GM19351 (cell line): ENCODE measurements around the gene RAB6B.

Experiments
- ATAC-seq: cut with Tn5 transposase; IDR thresholded peaks from one replicate; pipeline ENCODE4 v1.9.1; 2021; ENCODE audit warnings: mild to moderate bottlenecking, moderate library complexity; ENCODE audit not compliant: unreplicated experiment

The RAB6B gene

DNA sequence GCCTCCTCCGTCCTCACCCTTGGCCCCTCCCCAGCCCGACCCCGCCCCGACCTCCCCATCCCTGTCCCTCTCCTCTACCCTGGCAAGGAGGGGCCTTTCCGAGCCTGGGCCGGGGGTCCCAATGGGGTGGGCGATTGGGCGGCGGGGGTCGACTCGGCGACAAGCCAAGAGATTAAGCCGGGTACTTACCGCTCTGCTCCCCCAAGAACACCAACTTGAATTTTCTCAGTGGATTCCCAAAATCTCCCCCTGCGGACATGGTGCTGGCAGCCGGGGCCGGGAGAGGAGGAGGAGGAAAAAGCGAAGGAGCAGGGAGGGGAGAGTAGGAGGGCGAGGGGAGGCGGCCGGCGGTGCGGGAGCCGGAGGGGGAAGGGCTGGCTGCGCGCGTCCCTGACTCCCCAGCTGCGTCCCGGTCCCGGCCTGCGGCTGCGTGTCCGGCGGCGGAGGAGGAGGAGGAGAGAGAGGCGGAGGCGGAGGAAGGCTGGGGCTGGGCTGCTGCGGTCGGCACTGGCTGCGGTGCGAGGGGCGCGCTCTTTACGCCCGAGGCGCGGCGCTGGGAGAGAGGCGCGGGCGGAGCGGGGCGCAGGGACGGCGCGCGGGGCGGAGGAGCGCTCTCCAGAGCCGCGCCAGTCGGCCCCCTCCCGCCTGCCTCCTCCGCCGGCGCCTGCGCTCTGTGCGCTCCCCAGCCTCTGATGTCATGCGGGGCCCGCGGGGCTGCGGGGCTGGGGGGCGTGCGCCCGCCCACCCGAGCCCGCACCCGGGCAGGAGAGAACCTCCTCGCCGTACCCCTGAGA, at the start of gene RAB6B:
TSS of gene RAB6B (minus strand) at position 675 of the 794 bp plus-strand sequence. CDS start at position 259, 416 bp downstream.
- ATAC-seq, result peak; percentile 61

DNA sequence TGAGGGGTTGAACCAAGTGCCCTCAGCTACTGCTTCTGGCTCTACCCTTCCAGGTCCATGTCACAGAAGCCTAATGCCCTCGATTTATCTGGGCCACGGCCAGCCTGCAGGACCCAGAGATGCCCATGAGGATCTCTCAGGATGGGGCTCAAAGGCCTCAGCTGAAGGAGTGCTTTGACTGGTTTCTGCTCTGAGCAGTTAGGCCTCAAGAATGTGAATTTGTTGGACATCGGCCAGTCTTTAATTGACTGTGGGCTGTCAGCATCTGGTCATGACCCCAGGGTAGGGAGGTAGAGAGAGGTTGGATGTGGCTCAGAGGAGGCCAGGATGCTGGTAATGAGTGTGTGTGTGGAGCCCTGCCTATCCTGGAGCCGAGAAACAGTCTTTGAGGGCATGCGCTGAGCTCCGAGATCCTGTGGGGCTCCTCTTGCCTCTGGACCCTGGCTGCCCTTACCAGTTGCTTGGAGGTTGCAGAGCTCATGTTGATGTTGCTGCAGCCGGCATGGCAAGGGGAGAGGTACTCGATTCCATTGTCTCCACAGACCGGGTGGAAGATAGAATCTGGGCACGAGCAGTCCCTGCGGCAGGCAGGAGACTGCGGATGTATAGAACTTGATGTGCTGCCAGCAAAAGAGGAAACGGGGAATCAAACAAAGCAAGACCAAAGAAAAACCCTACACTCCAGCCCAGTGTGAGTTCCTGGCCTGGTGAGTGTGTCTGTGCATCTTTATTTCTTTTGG, 49.1 kb upstream of the RAB6B start:
- ATAC-seq, result no peak

DNA sequence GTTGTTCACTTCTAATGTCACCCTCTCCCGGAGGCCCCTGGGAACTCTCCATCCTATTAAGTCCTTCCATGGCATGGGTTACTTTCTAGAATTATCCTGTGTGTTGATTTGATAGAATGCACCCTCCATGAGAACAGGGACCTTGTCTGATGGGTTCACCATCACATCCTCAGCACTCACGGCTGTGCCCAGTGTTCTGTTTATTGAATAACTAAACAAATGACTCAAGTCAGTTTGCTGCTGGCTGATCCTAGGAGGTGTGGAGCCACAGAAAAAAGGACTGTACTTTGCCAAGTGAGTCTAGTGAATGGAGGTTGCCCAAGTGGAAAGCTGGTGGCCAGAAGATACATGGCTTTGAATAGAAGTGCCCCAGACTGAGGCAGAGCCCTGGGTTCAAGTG, 48.5 kb upstream of the RAB6B start:
- ATAC-seq, result no peak

GRCh38 chr3:133943639-133944141, 48.0 kb upstream of the RAB6B start:
- no peak for ATAC-seq

GRCh38 chr3:133943031-133943535, 47.4 kb upstream of the RAB6B start:
- ATAC-seq, result no peak

- no peak for ATAC-seq
Observed at GRCh38 chr3:133941415-133941821, 45.7 kb upstream of the RAB6B start.

DNA sequence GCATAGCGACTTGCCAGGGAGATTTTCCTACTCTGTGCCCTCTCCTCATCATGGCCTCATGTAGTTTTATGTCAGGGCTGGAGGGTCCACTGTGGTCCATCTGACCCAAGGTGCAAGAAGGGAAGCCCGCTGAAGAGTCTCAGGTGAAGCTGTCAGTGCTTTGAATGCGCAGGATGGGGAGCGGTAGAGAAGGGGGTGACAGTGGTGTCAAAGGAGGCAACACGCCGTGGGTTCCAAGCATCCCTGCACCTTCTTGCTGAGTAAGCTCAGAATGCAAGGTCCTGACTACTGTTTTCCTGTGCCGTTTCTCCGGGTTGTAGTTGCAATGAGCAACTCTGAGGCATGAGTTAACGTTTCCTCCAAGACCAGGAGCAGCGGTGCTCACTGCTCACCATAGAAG, 44.9 kb upstream of the RAB6B start:
- ATAC-seq, result no peak

DNA sequence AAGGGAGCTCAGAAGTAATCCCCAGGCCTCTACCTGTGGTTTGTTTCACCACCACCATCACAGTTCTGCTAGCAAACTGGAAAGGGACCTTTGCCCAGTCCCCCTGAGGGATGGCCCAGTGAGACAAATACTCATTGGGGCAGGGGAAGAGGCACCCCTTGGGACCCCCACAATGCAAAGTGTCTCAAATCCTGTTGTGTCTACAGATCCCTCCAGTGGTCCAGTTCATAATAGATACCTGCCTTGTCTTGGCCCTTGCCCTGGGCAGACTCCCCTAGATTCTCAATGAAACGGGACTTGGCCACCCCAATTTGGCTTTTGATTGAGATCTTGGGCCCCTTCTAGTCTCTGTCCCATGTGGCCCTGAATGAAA, 43.8 kb upstream of the RAB6B start:
- no peak for ATAC-seq

- ATAC-seq, result no peak
Observed at GRCh38 chr3:133938770-133939462, 43.2 kb upstream of the RAB6B start.

DNA sequence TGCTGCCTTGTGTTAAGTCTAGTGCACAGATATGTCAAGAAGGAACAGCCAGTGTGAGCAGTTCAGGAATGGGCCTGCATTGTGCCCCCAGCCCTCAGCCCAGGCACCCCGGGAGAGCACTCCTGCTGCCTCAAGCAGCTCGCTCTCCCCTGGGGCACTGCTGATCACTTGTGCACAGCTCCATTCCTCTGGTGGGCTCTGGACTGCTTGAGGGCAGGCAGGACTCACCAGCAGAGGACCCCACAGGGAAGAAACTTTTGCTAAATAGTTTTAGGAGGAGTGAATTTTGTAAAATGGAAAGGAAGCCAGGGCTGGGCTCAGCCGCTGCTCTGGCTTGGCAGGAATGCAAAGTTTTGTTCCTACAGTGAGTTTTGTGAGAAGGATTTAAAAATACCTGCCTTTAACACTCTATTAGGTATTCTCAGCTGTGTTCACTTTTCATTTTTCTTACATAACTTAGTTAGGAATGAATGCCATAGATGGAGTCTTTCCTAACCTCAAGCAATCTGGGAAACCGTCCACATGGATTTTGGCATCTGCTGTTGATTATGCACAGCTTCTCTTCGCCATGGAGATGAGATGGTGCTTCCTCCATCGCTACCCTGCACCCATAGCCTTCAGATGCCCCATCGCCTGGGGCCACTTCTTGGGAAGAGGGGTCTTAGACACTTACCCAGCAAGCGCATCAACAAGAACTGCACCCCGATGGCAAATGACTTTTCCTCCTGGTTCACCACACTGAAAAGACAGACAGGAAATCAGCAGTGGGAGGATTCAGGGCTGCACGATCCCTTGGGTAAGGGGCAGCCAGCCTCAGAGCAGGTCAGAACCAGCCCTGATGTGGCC, 42.3 kb upstream of the RAB6B start:
- ATAC-seq, result no peak

DNA sequence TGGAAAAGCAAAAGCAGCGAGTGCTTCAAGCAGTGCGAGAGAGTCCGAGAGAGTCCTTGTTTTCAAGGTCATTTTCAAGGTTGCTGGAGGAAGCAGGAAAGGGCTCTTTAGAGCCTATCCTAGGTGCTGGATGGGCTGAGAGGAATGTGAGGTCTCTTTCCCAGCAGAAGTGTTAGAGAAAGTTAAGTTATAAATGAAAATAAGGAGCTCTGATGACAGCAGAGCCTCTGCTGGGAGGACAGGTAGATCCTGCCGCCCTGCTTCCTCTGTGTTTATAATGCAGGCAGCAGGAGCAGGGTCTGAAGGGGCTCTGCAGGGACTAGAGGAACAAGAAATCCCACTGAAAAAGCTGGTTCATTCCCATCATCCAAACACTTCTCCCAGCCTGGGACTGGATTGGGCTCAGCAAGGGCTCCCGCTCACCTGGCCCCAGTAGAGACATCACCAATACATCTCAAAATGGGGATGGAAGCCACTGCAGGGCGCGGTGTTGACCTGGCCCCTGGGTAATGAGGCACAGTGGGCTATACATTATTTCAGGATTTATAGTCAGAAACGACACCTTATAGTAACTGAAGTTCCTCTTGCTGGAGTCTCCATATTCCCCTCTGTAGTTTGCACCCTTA, 41.5 kb upstream of the RAB6B start:
- ATAC-seq, result no peak

GRCh38 chr3:133935843-133936769, 40.4 kb upstream of the RAB6B start:
- no peak for ATAC-seq

GRCh38 chr3:133934996-133935842, 39.5 kb upstream of the RAB6B start:
- ATAC-seq, result no peak

DNA sequence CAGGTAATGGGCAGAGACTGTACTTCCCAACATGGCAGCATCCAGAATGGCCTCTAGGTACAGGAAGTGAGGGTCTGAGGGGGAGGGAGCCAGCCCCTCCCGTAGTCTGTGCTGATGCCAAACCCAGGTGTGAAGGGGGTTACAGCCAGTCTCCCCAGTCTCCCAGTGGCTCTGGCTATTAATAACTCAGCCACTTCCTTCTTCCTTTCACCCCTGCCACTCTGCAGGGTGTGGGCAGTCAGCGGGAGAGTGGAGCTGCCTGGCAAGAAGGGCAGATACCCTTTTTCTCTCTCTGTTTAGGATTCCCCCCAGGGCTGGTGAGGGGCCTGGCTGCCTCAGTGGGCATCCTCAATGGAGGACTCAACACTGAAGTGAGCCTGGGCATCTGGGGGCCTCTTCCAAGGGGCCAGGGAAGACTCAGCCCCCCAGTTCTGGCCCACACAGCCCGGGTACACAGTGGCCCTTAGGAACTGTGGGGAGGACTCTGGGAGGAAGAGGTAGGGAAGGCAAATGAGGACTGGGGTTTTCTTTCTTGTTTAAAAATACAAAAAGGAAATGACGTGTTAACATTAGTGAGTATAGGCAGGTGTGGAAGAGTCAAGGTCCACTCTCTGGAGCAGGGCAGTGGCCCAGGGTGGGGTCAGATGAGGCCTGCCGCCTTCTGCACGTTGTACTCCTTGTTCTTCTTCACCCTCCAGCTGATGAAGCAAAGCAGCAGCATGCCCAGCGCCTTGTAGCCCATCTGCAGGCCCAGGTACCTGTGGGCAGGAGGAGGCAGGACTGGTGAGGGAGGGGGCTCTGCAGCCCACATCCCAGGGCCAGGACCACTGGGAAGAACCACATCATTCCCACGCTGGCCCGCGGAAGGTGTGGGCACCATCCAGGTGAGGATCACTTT, 38.6 kb upstream of the RAB6B start:
- ATAC-seq, result no peak

GRCh38 chr3:133933097-133934024, 37.7 kb upstream of the RAB6B start:
- no peak for ATAC-seq

DNA sequence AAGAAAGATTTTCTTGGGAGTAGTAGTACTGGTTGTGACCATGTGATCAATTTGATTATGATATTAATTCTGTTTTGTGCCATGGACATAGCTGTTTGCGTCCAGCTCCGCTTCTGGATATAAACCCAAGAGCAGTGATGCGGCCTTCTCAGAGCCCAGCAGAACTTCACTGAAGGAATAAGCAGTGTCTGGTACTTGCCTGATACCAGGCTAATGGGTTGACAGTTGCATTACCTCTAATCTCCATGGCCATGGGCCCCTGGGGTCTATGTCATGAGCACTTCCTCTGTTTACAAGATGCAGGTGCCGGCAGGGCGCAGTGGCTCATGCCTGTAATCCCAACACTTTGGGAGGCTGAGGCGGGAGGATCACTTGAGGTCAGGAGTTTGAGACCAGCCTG, 36.3 kb upstream of the RAB6B start:
- ATAC-seq, result no peak
